GM20000 (cell line): Measurements from ENCODE around the gene NMUR1.

Source experiments
- DNase-seq: peaks from one replicate; pipeline ENCODE4 v3.0.0; 2012; ENCODE audit warnings: low spot score
- TF ChIP-seq, protein P1 (sequence below): IDR thresholded peaks from 2 replicates; pipeline ENCODE4 v1.5.1; 2012; ENCODE audit warnings: mild to moderate bottlenecking, control low read depth; ENCODE audit errors: extremely low read depth, missing control alignments

Gene NMUR1

GRCh38 chr2:231528636-231529030, 1.6 kb downstream of the NMUR1 start:
- TF ChIP-seq, protein P1, sequence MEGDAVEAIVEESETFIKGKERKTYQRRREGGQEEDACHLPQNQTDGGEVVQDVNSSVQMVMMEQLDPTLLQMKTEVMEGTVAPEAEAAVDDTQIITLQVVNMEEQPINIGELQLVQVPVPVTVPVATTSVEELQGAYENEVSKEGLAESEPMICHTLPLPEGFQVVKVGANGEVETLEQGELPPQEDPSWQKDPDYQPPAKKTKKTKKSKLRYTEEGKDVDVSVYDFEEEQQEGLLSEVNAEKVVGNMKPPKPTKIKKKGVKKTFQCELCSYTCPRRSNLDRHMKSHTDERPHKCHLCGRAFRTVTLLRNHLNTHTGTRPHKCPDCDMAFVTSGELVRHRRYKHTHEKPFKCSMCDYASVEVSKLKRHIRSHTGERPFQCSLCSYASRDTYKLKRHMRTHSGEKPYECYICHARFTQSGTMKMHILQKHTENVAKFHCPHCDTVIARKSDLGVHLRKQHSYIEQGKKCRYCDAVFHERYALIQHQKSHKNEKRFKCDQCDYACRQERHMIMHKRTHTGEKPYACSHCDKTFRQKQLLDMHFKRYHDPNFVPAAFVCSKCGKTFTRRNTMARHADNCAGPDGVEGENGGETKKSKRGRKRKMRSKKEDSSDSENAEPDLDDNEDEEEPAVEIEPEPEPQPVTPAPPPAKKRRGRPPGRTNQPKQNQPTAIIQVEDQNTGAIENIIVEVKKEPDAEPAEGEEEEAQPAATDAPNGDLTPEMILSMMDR: no peak
- DNase-seq: no peak

- TF ChIP-seq, protein P1: no peak
- no peak for DNase-seq
These were observed 2.1 kb downstream of the NMUR1 start for GRCh38 chr2:231527955-231528635.

DNA sequence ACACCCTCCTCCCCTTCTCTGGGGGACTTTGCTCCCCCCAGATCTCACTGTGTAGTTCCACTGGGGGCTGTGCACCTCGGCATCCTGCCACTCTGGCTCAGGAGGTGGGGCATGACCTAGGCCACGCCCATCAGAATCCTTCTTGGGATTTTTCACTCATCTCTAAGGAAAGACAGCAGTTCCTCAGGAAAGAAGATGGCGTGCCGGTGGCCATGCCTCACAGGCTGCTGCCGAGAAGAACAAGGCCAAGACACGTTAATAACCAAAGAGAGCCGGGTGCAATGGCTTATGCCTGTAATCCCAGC, 3.2 kb downstream of the NMUR1 start:
- DNase-seq: no peak
- TF ChIP-seq, protein P1: no peak

GRCh38 chr2:231526341-231527090, 3.7 kb downstream of the NMUR1 start:
- TF ChIP-seq, protein P1: no peak
- no peak for DNase-seq

- TF ChIP-seq, protein P1: no peak
These were observed 4.7 kb downstream of the NMUR1 start for GRCh38 chr2:231525248-231526163.

DNA sequence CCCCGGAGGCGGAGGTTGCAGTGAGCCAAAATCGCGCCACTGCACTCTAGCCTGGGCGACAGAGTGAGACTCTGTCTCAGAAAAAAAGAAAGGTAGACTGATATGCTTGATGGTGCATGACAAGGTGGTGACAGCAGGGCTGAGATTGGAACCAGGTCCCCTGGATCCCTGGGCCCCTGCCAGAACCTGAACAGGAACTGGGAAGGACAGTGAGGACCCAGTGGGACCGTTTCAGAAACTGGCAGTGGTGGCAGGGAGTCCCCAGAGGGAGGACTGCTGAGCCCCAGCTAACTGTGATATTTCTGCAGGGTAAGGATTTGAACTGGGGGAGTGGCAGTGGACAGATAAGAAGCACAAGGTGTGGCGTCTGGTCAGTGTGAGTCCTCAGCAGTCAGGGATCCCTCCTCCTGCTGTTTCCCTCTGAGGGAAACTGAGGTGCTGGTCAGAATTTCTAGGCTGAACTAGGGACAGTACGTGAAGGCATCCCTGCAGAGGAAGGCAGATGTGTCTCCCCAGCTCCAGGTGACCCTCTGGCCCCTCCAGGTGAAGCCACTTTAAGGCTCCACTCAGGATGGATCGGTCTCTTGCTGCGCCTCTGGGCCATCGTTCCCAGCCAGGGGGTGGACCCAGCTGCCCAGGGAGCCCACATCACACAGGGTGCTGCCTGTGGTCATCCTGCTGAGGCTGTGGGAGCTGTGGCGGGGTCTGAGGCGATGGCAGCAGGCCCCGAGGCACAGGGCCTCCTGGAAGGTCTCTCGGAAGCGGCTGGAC, 5.6 kb downstream of the NMUR1 start:
- no peak for DNase-seq
- TF ChIP-seq, protein P1: no peak

More at GRCh38 chr2:231525248-231526163, 4.7 kb downstream of the NMUR1 start:
- no peak for DNase-seq
